GM19043 (cell line): ENCODE measurements around the gene UBR3.
"Not testable (repeated sequence)": the region's sequence is repeated elsewhere in the genome, so short reads cannot be mapped to it uniquely, and the experiment has no call there.

Source experiments
- ATAC-seq: cut with Tn5 transposase; IDR thresholded peaks from one replicate; pipeline ENCODE4 v1.9.1; 2021; ENCODE audit warnings: low read depth; ENCODE audit not compliant: unreplicated experiment

Gene UBR3

GRCh38 chr2:169827272-169828140 is at the start of gene UBR3:
UBR3 (plus strand) TSS chr2:169827454; CDS start chr2:169827508, 54 bp downstream.
- ATAC-seq, result peak; percentile 79

- ATAC-seq, result no peak
Observed at GRCh38 chr2:169778446-169778845, 48.8 kb upstream of the UBR3 start.

GRCh38 chr2:169781249-169782013 is 45.8 kb upstream of the UBR3 start:
- ATAC-seq, result no peak

- ATAC-seq, result no peak
Observed at GRCh38 chr2:169782513-169782912, 44.7 kb upstream of the UBR3 start.

- ATAC-seq, result no peak
Observed at GRCh38 chr2:169790581-169790980, 36.7 kb upstream of the UBR3 start.

GRCh38 chr2:169795181-169795580 is 32.1 kb upstream of the UBR3 start:
- no peak for ATAC-seq

- ATAC-seq, result no peak
Observed at GRCh38 chr2:169796441-169796840, 30.8 kb upstream of the UBR3 start.

GRCh38 chr2:169797601-169798000 is 29.7 kb upstream of the UBR3 start:
- ATAC-seq, result no peak

- ATAC-seq, result no peak
Observed at GRCh38 chr2:169798397-169798717, 28.9 kb upstream of the UBR3 start.

- peak; percentile 98 for ATAC-seq
Observed at GRCh38 chr2:169798718-169799592, 28.3 kb upstream of the UBR3 start, which contains the start of gene SSB. SSB (plus strand) TSS chr2:169798871; CDS start chr2:169800961, 2,090 bp downstream.

GRCh38 chr2:169803480-169803879 is 23.8 kb upstream of the UBR3 start:
- no peak for ATAC-seq

- ATAC-seq, result no peak
Observed at GRCh38 chr2:169806586-169806985, 20.7 kb upstream of the UBR3 start.

- no peak for ATAC-seq
Observed at GRCh38 chr2:169808221-169808620, 19.0 kb upstream of the UBR3 start.

- ATAC-seq, result no peak
Observed at GRCh38 chr2:169815849-169816248, 11.4 kb upstream of the UBR3 start.

GRCh38 chr2:169816961-169817360 is 10.3 kb upstream of the UBR3 start:
- not testable (repeated sequence) for ATAC-seq

- ATAC-seq, result not testable (repeated sequence)
Observed at GRCh38 chr2:169817369-169817768, 9.9 kb upstream of the UBR3 start.

GRCh38 chr2:169818241-169818640 is 9.0 kb upstream of the UBR3 start:
- no peak for ATAC-seq

- no peak for ATAC-seq
Observed at GRCh38 chr2:169819106-169819505, 8.1 kb upstream of the UBR3 start.

GRCh38 chr2:169820101-169820500 is 7.2 kb upstream of the UBR3 start:
- not testable (repeated sequence) for ATAC-seq

- ATAC-seq, result no peak
Observed at GRCh38 chr2:169822036-169822435, 5.2 kb upstream of the UBR3 start.
